Hematopoietic multipotent progenitor cell treated with erythropoietin and hydrocortisone succinate and interleukin-3 and kit ligand, for 8 days (in vitro differentiated cells): Measurements from ENCODE around the gene FBN2.
"Not testable (repeated sequence)": the region's sequence is repeated elsewhere in the genome, so short reads cannot be mapped to it uniquely, and the experiment has no call there.

Experiments
- DNase-seq: peaks from one replicate; pipeline ENCODE4 v3.0.0-alpha.2; 2015

The FBN2 gene

DNA sequence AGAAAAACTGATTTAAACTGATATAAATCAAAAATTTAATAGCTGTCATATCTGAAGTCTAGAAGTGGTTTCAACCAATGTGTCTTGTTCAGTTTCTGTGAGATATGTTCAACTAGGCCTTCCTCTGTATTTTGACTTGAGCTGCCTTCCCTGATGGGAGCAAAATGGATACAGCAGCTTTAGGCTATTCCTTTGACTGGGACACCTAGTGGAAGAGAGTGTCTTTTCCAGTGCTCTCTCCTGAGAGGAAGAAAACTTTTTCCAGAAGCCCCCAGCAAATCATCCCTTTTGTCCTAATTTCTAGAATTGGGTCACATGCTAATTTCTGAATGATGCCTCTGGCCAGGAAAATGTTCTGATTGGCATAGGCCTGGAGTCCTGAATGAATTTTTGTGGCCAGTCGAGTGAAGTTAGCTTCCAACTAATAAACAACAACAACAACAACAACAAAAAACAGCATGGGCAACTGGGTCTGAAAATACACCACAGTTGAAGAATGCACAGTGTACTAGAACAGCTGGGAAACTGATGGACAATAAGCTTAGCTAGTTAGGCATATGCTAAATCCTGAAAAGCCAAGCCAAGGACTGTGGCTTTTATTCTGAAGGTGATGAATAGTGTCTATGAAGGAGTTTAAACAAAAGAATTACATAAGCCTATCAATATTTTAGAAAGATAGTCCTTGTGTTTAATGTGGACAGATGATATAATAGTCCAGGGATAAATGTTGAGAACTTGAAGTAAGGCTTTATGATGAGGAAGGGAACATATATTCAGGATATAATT lies 125.7 kb downstream of the FBN2 start:
- DNase-seq: no peak

DNA sequence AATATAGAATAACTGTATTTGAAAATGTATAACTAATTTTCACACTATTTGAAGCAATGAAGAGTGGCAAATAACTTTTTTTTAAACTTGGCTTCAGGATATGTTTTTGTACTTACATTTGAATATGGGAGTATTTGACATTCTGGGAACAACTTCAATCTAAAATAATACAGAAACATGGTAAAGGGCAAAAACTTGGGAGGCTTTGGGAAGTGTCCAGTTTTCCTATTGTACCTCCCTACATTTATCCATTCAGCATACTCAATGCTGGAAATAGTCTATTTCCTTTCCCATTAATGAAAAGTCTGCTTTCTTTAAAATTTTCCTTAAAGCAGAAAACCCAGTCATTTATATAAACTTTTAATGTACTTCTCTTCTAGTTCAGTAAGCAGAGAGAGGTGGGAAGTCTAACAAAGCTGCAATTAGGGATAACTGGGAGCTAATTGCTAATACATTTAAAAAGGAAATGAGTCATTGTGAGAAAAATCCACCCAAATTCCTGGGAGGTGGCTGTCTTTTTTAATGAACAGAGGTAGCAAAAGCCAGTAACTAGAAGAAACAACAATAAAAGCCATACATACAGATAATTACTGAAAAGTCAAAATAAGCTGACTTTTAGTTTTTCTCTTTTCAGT lies 128.8 kb downstream of the FBN2 start:
- DNase-seq: no peak

DNA sequence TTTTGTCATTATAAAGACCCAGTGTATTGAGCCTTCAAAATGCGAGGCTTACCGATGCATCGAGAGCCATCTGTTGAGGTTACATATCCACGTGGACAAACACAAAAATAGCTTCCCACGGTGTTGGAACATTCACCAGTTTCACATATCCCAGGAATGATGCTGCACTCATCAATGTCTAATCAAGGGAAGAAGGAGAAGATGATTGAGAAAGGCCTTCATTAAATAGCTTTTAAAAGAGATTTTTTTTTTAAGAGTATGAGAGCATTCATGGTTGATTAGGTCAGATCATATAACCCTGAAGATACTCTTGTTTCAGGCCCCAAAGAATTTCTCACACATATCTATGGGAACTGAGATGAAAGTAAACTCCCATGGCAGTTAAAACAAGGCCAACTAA lies 129.4 kb downstream of the FBN2 start:
- DNase-seq: no peak

DNA sequence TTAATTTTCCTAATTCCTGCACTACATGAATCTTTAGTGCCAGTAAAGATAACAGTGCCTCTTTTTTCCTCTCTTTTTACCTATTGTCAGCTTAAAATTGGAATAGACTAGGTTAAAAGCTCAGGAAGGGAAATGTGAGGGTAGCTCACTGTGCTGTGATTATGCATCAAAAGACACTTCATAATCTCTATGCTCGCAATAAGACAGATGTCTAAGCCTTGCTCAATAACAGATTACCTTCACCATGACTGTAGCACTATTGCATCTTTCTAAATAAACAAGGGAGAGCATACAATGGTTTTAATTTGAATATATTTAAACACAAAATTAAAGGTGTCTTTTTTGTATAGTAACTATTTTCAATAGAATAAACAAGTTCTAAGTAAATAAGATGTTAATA lies 130.1 kb downstream of the FBN2 start:
- no peak for DNase-seq

DNA sequence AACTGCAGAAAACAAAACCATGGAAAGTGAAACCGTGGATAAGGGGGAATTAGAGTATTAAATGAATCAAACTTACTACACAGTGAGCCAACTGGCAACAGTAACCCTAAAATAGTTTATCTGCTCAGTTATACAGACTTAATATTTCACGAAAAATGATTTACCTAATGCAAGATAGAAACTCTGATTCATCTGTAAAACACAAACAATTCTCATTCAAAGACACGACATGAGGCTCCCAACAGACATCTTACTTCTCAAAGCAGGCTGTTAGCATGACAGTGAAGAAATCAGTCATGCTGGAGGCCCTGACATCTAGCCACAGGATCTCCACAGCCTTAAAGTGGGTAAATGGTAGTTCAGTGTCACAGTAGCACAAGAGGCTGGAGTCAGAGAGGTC lies 131.2 kb downstream of the FBN2 start:
- DNase-seq: no peak

DNA sequence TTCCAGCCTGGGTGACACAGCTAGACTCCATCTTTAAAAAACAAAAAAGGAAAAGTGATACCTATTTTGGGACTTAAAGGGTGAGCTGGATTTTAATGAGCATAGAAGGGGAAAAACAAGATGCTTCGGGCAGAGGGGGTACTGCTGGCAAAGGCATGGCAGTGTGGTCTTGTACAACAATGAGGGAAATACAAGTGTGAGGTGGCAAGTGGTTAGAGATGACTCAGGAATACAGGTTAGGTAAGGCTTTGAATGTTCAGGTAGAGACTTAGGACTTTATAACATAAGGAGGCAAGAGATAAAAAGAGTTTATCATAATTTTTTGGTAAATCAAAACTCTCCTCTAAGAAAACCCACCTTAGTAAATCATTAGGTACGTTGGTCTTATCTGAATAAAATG lies 132.9 kb downstream of the FBN2 start:
- no peak for DNase-seq

DNA sequence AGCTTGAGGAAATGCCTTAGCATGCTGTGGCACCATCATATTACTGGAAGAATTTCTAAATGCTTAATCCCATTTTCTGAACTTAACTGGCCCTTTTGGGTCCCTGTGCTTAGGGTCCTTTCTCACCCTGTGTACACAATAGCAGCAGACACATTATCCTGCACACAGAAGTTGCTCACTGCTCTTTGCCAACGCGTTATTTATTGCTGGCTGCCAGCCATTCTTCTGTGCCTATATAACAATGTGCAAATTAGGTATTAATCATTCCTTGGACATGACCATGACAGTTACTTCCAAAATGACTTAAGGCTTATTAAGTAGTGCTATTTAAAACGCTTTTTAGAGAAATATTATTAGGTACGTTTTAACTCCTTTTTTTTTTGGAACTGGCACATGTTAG lies 134.7 kb downstream of the FBN2 start:
- DNase-seq: no peak

DNA sequence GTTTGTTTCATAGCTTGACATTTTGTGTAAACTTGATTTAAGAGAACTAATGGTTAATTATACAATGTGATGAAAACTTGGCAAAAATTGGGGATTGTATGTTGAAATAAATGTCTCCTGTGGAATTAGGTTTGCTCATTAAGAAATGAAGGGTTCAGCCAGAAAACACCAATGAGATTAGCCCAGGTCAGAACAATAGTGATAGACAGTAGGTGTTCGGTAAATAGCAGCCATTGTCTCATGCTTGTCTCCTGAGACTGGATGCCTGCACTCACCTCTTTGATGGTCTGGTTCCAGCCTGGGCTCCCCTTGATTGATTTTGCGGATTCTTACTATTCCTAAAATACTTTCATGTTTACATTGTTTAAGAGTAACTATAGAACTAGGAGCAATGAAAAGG lies 135.5 kb downstream of the FBN2 start:
- no peak for DNase-seq

DNA sequence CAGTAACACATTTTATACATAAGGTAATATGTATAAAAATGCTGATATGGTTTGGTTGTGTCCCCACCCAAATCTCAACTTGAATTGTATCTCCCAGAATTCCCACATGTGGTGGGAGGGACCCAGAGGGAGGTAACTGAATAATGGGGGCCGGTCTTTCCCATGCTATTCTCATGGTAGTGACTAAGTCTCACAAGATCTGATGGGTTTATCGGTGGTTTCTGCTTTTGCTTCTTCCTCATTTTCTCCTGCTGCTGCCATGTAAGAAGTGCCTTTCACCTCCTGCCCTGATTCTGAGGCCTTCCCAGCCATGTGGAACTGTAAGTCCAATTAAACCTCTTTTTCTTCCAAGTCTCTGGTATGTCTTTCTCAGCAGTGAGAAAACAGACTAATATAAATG lies 137.3 kb downstream of the FBN2 start:
- DNase-seq: not testable (repeated sequence)

DNA sequence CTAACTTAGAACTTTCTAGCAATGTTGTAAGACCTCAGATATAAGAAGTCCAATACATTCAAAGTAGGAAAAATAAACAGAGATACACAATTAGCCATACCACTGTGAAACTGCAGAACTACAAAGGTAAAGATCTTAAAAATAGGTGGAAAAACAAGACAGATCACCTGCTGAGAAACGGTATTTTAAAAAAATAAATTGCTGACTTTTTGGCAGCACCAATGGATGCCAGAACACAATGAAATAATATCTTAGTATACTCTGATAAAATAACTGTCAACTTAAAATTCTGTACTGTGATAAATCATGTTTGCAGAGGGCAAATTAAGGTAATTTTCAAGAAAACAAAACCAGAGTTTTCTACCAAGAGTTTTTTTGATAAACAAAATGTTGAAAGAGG lies 138.9 kb downstream of the FBN2 start:
- DNase-seq: no peak

DNA sequence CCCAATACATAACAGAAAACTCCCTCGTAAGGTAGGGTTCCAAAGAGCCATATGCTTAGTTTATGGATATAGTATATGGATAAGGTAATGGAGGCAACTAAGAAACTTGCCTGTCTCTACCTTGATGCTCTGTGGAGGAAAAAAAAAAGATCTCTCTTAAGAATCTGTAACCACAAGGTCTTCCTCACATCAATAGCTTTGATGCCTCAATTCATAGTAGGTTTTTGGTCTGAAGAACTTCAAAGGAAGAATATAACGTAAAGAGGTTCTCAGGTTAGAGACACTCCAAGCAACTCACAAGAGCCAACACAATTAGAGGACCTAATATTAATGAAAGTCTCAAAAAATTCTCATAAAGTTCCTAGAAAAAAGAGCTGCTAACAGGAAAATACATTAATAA lies 140.2 kb downstream of the FBN2 start:
- DNase-seq: no peak

DNA sequence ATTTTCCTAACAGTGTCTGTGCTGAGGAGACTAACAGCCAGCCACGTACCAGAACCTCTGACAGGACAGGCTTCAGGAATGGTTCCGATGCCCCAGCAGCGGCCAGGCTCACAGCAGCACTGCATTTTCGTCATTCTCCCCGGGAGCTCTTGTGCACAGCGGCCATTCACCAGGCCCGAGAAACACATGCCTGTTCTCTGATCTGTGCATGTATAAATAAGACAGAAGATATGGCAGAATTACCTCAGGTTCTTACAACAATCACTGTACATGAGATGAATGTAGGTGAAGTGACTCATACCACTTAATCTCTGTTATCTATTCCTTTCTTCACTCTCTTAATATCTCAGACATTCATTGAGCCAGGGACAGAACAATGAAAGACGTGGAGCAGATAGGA lies 143.0 kb downstream of the FBN2 start:
- DNase-seq: no peak

DNA sequence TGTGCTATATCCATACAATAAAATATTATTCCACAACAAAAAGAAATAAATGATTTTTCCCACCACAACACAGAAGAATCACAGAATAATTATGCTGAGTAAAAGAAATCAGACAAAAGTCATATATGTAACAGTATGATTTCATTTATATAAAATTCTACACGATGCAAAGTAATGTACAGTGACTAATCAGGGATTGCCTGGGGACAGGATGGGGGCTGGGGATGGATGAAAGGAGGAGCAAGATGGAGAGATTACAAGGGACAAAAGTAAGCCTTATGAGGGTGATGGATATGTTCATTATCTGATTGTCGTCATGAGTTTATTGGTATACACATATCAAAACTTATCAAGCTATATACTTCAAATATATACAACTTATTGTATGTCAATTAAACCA lies 154.0 kb downstream of the FBN2 start:
- DNase-seq: no peak

DNA sequence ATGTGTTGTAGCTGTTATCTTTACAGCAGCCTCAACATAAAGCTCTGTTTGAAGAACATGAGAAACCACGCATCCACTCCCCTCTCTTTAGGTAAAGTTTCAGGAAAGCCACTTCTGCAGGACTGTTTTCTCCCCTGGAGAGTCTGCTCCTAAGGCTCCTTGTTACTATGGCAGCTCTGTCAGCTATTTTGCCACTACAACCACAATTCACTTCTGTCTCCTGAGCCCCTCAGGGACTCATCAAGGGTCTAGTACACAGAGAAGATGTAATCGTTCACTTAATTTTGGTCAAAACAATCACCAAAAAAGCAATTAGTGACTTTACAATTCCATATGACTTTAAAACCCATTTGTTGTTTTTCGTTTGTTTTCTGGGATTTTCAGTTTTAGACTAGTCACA lies 157.7 kb downstream of the FBN2 start:
- no peak for DNase-seq

DNA sequence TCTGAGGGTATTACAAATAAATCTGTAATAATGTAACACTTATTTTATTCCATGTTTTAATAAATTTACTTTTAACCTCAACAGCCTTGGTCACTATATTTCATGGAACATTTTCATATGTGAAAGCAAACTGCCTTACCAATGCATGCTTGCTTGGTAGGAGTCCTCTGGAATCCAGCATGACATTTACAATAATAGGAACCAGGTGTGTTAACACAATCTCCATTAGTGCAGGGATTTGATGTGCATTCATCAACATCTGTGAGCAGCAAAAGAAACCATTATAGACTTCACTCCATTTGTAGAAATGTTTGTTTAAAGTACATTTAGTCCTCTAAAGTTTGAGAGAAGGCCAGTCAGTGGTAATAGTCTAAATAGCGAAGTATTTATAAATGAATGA lies 159.4 kb downstream of the FBN2 start:
- no peak for DNase-seq

DNA sequence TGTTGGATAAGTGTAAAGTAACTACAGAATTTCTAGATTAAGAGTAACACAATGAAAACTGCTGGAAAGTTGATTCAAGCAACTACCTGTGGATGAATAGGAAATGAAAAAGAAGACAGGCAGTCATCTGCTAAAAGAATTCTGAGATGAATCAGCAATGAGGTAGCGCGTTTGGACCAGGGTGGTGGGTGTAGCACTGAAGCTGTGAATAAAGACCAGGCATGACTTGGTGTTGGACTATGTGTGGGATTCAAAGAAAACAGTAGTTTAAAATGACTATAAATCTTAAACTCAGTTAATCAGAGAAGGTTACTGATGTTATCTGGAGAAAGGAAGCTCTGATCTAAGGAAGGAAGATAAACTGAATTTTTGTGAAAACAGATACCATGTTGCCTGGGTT lies 159.8 kb downstream of the FBN2 start:
- no peak for DNase-seq

DNA sequence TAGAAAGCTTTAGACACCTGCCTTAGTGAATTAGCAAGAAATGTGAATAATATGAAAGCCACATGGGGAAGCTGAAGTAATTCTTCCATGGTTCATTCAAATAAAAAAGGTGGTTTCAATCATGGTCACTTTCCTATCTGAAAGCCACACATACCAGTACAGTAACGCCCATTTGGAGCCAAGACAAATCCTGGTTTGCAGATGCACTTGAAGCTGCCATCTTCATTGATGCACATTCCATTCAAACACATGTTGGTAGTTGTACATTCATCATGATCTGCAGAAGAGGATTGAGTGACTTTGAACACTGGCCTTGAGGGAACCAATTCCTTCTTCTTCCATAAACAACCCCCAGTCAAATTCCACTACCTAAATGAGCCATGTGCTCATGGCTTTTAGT lies 161.5 kb downstream of the FBN2 start:
- DNase-seq: no peak

DNA sequence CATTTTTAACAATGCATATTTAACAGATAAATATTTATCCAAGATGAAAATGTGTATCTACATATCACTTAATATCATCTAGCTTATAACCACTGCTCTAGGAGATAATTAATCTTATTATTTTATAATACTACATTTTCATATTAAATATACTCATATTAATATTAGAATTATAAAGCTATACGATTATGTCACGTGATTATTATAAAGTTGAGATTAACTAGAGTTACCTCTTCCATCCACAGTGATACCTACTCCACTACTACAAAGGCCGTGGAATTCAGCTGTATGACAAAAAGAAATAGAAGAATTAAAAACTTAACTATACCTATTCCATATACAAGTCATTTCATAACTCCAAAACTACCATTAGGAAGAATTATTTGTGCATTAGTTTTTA lies 171.9 kb downstream of the FBN2 start:
- no peak for DNase-seq

DNA sequence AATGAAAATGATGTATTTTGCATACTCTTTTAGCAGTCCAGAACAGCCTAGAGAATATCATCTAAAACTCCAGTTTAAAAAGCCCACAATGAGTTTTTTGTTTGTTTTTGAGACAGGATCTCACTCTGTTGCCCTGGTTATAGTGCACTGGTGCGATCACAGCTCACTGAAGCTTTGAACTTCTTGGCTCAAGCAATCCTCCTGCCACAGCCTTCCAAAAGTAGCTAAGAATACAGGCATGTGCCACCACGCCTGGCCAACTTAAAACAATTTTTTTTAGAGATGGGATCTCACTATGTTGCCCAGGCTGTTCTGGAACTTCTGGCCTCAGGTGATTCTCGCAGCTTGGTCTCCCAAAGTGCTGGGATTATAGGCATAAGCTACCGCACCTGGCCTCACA lies 175.7 kb downstream of the FBN2 start:
- no peak for DNase-seq

DNA sequence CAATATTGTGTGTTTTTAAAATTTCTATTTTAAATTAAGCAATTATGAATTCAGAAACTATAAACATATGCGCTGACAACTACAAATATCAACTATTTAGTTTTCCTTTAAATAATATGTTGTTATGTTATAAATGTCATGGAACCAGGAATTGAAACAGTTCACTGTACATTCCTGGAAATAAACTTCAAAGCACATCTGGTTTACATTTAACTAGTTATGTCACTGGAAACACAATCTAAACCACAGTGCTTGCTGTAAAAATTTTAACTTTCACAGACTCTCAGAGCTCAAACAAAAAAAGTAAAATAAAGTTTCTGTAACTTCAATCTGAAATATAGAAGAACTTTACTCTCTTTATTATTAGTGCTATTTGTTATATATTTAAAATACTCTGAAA lies 179.2 kb downstream of the FBN2 start:
- DNase-seq: no peak

DNA sequence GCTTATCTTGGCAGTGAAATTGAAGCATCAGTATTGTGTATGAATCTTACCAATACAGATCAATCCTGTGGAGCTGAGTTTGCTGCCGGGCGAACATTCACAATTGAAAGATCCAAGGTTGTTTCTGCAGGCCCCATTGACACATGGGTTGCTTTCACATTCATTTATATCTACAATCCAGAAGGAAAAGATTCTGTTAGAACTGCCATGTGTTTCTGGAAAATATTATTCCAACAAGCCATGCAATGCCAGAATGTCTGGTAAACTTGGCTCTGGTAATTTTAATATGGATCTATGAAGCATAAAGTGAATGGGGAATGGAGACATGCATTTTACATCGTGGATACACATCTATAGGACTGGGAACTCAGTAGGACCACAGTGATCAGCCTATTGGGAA lies 180.8 kb downstream of the FBN2 start:
- DNase-seq: no peak

DNA sequence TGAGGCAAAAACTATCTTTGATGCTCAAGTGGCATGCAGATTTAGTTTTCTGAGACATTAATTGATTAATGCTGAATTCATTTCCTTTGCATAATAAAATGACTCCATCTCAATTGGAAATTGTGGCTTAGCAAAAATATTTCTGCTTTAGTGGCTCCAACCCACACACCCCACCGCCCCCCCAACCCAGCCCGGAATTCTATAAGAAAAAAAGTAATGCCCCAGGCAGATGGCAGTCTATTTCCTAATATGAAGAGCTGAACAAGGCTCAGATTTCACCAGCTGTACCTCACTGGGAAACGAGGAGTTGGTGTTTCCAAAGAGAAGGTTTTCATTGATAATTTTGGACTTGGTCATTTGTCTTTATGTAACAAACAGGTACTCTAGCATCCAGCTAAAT lies 182.1 kb downstream of the FBN2 start:
- no peak for DNase-seq

DNA sequence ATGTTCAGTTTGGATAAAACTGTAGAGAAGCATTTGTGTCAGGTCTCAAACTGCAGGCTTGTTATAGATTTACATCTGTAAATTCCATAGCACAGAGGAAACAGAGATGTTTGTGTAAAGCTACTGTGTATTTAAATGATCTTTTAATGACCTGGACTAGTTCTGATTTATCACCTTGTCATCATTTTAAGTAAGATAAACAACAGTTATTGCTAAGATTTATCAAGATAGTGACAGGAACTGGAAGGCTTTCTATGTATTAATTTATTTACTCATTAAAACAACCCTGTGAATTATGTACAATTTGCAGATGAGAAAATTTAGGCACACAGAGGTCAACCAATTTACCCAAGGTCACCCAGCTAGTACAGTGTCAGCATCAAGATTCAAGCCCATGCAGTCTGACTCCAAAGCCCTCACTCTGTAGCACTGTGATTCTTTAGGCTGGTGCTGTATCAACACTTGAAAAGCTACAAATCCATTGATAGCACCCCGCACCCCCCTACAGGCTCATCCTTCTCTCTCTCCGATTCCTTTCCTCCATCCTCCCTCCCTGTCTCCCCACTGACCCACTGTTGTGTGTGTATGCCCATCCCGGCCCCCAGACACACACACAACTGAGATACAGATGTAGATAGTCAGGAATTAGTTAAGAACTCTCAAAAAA lies 184.5 kb downstream of the FBN2 start:
- no peak for DNase-seq

DNA sequence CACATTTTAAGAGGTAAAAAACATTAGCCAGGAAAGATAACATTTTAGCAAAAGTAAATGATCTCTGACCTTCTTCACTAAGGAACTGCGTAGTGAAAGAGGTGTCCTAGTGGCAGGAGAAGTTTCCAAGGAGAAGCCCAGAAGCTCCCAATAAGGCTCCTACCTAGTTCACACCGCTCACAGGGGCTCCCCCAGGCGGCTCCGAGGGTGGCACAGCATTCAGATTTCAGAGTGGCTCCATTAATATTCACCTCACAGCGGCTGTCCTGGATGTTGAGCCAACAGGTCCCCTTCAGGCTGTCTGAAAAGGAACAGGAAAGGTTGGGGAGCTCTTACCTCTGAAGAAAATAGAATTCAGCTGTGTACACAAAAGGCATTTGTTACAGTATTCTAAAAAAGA lies 187.3 kb downstream of the FBN2 start:
- no peak for DNase-seq
